Epithelial cell of proximal tubule (primary cell): ENCODE measurements around the gene FEM1C. TPM values are rescaled to one million over a fixed set of nuclear protein-coding genes. Genes with fewer than 3 reads are reported as not detected.

ENCODE experiments used
- DNase-seq: peaks from one replicate; pipeline ENCODE4 v3.0.0-alpha.2; 2011; ENCODE audit warnings: low read depth
- H3K4me3 ChIP-seq: 2 replicates; pipeline ENCODE4 v1.5.1; 2011; ENCODE audit warnings: low read depth, mild to moderate bottlenecking, low read length
- CTCF ChIP-seq: conservative IDR thresholded peaks from 2 replicates; pipeline ENCODE4 v1.5.1; 2012; ENCODE audit warnings: low read depth, mild to moderate bottlenecking, low read length
- total RNA-seq: library from RNA; depleted of rRNA; stranded (reverse); fragments of >200 nt; gene quantifications from 2 replicates; pipeline ENCODE4 v1.2.3, GENCODE V29; 2015

FEM1C gene
- total RNA-seq, 1 donor from 2014 or later: 14.4 TPM

- H3K4me3 ChIP-seq: no peak overlapping the region
- no peak for DNase-seq
- no peak for TF ChIP-seq CTCF
These were observed 47.5 kb downstream of the FEM1C start for GRCh38 chr5:115496936-115497576.

GRCh38 chr5:115494570-115495289 is 49.8 kb downstream of the FEM1C start:
- no peak overlapping the region for H3K4me3 ChIP-seq
- TF ChIP-seq CTCF: no peak
- DNase-seq: no peak

- no peak for DNase-seq
- TF ChIP-seq CTCF: no peak
- no peak overlapping the region for H3K4me3 ChIP-seq
These were observed 54.0 kb downstream of the FEM1C start for GRCh38 chr5:115490596-115490995.

- TF ChIP-seq CTCF: no peak
- DNase-seq: no peak
- no peak overlapping the region for H3K4me3 ChIP-seq
These were observed 54.8 kb downstream of the FEM1C start for GRCh38 chr5:115489733-115490132.

- DNase-seq: no peak
These were observed 56.8 kb downstream of the FEM1C start for GRCh38 chr5:115487756-115488155.

GRCh38 chr5:115487168-115487567 is 57.4 kb downstream of the FEM1C start:
- no peak overlapping the region for H3K4me3 ChIP-seq
- TF ChIP-seq CTCF: no peak
- no peak for DNase-seq

More at GRCh38 chr5:115487756-115488155, 56.8 kb downstream of the FEM1C start:
- TF ChIP-seq CTCF: no peak
- no peak overlapping the region for H3K4me3 ChIP-seq

- no peak overlapping the region for H3K4me3 ChIP-seq
- TF ChIP-seq CTCF: no peak
- no peak for DNase-seq
These were observed 57.8 kb downstream of the FEM1C start for GRCh38 chr5:115486728-115487127.
